ENCODE results near the gene VPS51.

- TF ChIP-seq CTCF (conservative IDR thresholded peaks at IDR 0.05) (no peak), ZFX (IDR thresholded peaks at IDR 0.05) (no peak)
Observed at GRCh38 chr11:65131895-65132237, 35.9 kb downstream of the VPS51 start.
